Measurements from ENCODE around the gene NUDT14.

- TF ChIP-seq CTCF (IDR thresholded peaks at IDR 0.05) (no peak), EP300 (IDR thresholded peaks at IDR 0.05; ENCODE audit: low read depth) (no peak), POLR2AphosphoS5 (IDR thresholded peaks at IDR 0.05) (no peak)
Measured at GRCh38 chr14:105208738-105209075, 27.6 kb upstream of the NUDT14 start.

All from transverse colon (tissue), 4 donors.